Gastroesophageal sphincter (tissue), 4 donors: ENCODE results near the gene KASH5. TPM values are rescaled to one million over a fixed set of nuclear protein-coding genes. Genes with fewer than 3 reads are reported as not detected.
A peak's percentile ranks its signal among the peaks of the same experiment; 100 is the strongest.

ENCODE experiments used
- ATAC-seq: fragments of 150-250 bp; one replicate; pipeline ENCODE4 v1.9.1; 2016; ENCODE audit warnings: mild to moderate bottlenecking, moderate library complexity
- H3K27ac ChIP-seq, 4 donors: fragments of 200-600 bp; sonication (generic) in 3 of 4; 1 replicate in 3 of 4; 2 replicates in 1 of 4; pipeline ENCODE4 v1.5.1; 2016 to 2019
- H3K27me3 ChIP-seq: fragments of 200-600 bp; sonication (generic); one replicate; pipeline ENCODE4 v1.5.1; 2019
- H3K36me3 ChIP-seq, 2 donors: fragments of 200-600 bp; sonication (generic); one replicate each; pipeline ENCODE4 v1.5.1; 2019; ENCODE audit warnings: control low read depth in 1 of 2
- H3K4me1 ChIP-seq, 3 donors: fragments of 200-600 bp; sonication (generic); 1 replicate in 2 of 3; 2 replicates in 1 of 3; pipeline ENCODE4 v1.5.1; 2016 to 2019; ENCODE audit warnings: control low read depth in 2 of 3
- H3K4me3 ChIP-seq, 2 donors: fragments of 200-600 bp; sonication (generic); one replicate each; pipeline ENCODE4 v1.5.1; 2019; ENCODE audit warnings: mild to moderate bottlenecking in 1 of 2, moderate library complexity in 1 of 2
- H3K9me3 ChIP-seq, 3 donors: fragments of 200-600 bp; sonication (generic); one replicate each; pipeline ENCODE4 v1.5.1; 2017 to 2019; ENCODE audit warnings: control low read depth in 2 of 3
- EP300 ChIP-seq: sonication (generic); formaldehyde crosslinking; IDR thresholded peaks from one replicate; pipeline ENCODE4 v1.6.1; 2017; ENCODE audit warnings: antibody characterized with exemption, mild to moderate bottlenecking
- POLR2A ChIP-seq, 2 donors: fragments of 450-650 bp; IDR thresholded peaks; one replicate each; pipeline ENCODE4 v1.6.1; 2017; ENCODE audit warnings: antibody characterized with exemption in 2 of 2, mild to moderate bottlenecking in 2 of 2, moderate library complexity in 1 of 2
- POLR2AphosphoS5 ChIP-seq: sonication (generic); formaldehyde crosslinking; IDR thresholded peaks from one replicate; pipeline ENCODE4 v1.6.1; 2017; ENCODE audit warnings: antibody characterized with exemption
- WGBS, 2 donors: methylation state at CpG; one replicate each; pipeline ENCODE4 v1.1.5; 2018; ENCODE audit warnings: low coverage in 1 of 2; 5-methylcytosine and 5-hydroxymethylcytosine counted together
- total RNA-seq, 4 donors: library from RNA; depleted of rRNA; stranded (reverse); fragments of >200 nt; gene quantifications; one replicate each; pipeline ENCODE4 v1.1.0, GENCODE V29; 2016
- TF ChIP-seq, protein P1 (sequence below), 4 experiments: fragments of 200-600 bp in 2 of 4; fragments of 450-650 bp in 2 of 4; sonication (generic) in 1 of 4; IDR thresholded peaks; one replicate each; pipeline ENCODE4 v1.5.1; 2017 to 2019; ENCODE audit warnings: antibody characterized with exemption in 4 of 4, mild to moderate bottlenecking in 2 of 4, moderate library complexity in 2 of 4

The KASH5 gene, protein sequence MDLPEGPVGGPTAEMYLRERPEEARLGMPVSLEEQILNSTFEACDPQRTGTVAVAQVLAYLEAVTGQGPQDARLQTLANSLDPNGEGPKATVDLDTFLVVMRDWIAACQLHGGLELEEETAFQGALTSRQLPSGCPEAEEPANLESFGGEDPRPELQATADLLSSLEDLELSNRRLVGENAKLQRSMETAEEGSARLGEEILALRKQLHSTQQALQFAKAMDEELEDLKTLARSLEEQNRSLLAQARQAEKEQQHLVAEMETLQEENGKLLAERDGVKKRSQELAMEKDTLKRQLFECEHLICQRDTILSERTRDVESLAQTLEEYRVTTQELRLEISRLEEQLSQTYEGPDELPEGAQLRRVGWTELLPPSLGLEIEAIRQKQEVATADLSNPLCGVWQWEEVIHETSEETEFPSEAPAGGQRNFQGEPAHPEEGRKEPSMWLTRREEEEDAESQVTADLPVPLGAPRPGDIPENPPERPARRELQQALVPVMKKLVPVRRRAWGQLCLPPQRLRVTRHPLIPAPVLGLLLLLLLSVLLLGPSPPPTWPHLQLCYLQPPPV
- total RNA-seq = not detected

DNA sequence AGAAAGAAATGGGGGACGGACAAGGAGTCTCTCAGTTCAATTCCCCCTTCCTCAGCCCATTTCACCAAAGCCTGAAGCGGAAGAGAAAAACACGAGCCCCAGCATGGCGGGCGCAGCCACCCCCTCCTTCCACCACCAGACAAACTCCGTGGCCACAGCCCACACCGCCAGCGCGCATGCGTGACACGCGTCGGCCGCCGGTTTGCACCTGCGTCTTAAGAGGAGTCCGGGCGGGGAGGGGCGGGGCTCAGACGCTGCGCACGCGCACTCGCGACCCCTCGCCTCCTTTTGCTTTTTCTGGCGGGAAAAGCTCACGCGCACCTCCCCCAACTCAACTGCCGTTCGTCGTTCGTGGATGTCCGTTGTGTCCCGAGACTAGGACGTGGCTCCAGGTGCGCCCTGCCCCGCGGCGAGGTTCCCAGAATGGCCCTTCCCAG, at the start of gene KASH5:
Gene KASH5 (plus strand): TSS at position 314 of the 437 bp plus-strand sequence. CDS start 2,635 bp downstream, outside the sequence.
- Histone ChIP-seq H3K4me1 (no peaks in the 10 kb centered on the region), H3K36me3 (no peaks in the 10 kb centered on the region), H3K27me3 (peaks cover 52% of the 10 kb centered on the region), H3K4me3 (peak within 1 kb of the TSS in 1 of 2 donors; percentile 23), H3K27ac (no peak within 1 kb of the TSS), H3K9me3 (peaks cover 0 to 3% (median 0%) of the 10 kb centered on the region in 3 donors)
- peak; percentile 74 for ATAC-seq
- TF ChIP-seq POLR2A (IDR thresholded peaks at IDR 0.05) (no peak), EP300 (no peak), POLR2AphosphoS5 (no peak)
- TF ChIP-seq, protein P1, sequence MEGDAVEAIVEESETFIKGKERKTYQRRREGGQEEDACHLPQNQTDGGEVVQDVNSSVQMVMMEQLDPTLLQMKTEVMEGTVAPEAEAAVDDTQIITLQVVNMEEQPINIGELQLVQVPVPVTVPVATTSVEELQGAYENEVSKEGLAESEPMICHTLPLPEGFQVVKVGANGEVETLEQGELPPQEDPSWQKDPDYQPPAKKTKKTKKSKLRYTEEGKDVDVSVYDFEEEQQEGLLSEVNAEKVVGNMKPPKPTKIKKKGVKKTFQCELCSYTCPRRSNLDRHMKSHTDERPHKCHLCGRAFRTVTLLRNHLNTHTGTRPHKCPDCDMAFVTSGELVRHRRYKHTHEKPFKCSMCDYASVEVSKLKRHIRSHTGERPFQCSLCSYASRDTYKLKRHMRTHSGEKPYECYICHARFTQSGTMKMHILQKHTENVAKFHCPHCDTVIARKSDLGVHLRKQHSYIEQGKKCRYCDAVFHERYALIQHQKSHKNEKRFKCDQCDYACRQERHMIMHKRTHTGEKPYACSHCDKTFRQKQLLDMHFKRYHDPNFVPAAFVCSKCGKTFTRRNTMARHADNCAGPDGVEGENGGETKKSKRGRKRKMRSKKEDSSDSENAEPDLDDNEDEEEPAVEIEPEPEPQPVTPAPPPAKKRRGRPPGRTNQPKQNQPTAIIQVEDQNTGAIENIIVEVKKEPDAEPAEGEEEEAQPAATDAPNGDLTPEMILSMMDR (IDR thresholded peaks at IDR 0.05) = no peak
- 17% methylated on average over 8 of the region's 40 CpGs; no CpG with 5 or more reads in 1 of the 2 donors for WGBS, 2 donors

DNA sequence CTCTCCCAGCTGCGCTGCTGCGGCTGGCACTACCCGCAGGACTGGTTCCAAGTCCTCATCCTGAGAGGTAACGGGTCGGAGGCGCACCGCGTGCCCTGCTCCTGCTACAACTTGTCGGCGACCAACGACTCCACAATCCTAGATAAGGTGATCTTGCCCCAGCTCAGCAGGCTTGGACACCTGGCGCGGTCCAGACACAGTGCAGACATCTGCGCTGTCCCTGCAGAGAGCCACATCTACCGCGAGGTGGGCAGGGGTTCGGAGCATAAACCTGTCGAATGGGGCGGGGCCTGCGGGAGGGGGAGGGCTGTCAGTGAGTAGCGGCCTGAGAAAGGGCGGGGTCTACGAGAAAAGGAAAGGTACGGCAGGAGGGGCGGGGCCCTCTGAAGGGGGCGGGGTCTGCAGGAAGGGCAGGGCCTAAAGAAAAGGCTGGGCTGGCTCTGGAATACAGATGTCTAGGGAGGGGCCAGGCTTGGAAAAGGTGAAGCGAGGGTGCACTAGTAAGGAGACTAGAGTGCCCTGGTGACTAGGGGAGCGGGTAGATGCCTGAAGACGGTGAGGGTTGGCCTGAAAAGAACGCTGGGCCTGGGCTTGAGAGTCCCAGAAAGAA, 49.3 kb upstream of the KASH5 start:
- Histone ChIP-seq H3K4me3 (peak overlapping the region; percentile 6 to 54), H3K4me1 (peaks cover 0 to 37% (median 23%) of the 10 kb centered on the region in 3 donors), H3K27ac (peak overlapping the region in 3 of 4 donors; percentile 84 to 96 (median 89)), H3K9me3 (no peaks in the 10 kb centered on the region), H3K27me3 (no peaks in the 10 kb centered on the region), H3K36me3 (peaks cover 0 to 31% of the 10 kb centered on the region in 2 donors)
- 0 to 2% methylated on average over 5 to 17 of the region's 30 CpGs for WGBS, 2 donors
- no peak for TF ChIP-seq POLR2A (IDR thresholded peaks at IDR 0.05)
- TF ChIP-seq EP300 = no peak
- TF ChIP-seq POLR2AphosphoS5 = peak; percentile 24
- TF ChIP-seq, protein P1 (IDR thresholded peaks at IDR 0.05) = peak in 1 of 4 experiments; percentile 18
- ATAC-seq = peak; percentile 61

DNA sequence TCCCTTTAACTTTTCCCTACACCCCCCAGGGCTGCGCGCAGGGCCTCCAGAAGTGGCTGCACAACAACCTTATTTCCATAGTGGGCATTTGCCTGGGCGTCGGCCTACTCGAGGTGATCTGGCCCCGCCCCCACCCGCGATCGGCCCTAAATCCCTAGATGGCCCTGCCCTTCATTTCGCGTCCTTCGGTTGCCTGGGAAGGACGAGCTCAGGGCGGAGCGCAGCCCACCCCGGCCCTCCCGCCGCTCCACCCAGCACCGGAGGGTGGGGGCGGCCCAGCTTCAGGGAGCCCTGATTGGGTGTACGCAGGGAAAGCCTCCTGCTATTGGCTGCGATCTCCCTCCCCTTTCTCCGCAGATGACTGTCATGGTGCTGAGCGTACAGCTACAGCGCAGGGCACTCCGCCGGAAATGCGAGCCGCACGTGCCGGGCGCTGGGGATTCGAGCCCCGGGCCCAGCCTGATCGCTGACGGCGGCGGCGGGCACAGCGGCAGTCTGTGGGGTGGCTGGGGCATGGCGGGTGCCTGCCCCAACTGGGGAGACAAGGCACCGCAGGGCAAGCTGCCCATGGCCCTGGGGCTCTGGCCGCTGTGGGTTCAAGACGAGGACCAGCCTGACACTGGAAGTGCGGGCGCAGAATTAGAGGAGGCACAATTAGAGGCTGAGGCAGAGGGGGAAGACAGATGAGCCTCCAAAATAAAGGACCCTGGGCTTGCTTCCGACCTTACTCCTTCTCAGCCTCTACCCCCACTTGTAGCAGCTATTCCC, 48.6 kb upstream of the KASH5 start:
- no peaks in the 10 kb centered on the region for H3K27me3 ChIP-seq
- TF ChIP-seq POLR2A (IDR thresholded peaks at IDR 0.05) = peak; percentile 23 to 64
- TF ChIP-seq, protein P1 (IDR thresholded peaks at IDR 0.05) = peak in 1 of 4 experiments; percentile 1
- TF ChIP-seq EP300 = no peak
- peak; percentile 88 for TF ChIP-seq POLR2AphosphoS5
- H3K9me3 ChIP-seq = no peaks in the 10 kb centered on the region
- 13 to 14% methylated on average over 3 to 4 of the region's 47 CpGs for WGBS, 2 donors
- H3K27ac ChIP-seq = peak overlapping the region; percentile 49 to 96 (median 86)
- H3K4me3 ChIP-seq = peak overlapping the region; percentile 15 to 54
- peak; percentile 95 for ATAC-seq
- peaks cover 0 to 38% of the 10 kb centered on the region in 2 donors for H3K36me3 ChIP-seq
- H3K4me1 ChIP-seq = peaks cover 0 to 37% (median 23%) of the 10 kb centered on the region in 3 donors

DNA sequence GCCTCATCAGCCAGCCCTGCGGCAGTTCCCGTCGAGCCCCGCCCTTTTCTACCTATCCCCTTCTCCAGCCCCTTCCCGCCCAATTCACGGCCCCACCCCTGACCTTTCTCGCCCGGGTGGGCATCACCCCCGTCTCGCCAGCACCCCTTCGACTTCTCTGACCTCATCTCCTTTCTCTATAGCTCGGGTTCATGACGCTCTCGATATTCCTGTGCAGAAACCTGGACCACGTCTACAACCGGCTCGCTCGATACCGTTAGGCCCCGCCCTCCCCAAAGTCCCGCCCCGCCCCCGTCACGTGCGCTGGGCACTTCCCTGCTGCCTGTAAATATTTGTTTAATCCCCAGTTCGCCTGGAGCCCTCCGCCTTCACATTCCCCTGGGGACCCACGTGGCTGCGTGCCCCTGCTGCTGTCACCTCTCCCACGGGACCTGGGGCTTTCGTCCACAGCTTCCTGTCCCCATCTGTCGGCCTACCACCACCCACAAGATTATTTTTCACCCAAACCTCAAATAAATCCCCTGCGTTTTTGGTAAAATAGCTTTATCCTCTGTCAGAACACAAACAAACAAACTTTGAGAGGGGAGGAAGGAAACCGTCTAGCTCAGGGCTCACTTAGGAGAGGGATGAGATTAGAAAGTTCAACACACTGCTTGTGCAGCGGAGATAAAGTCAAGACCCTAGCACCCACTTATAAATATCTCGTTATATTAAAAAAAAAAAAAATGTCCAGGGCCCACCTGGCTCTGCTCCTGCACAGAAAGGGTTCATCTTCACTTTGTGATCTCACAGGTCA, 47.8 kb upstream of the KASH5 start:
- no peak for TF ChIP-seq POLR2AphosphoS5
- TF ChIP-seq, protein P1 (IDR thresholded peaks at IDR 0.05) = no peak
- no peak for TF ChIP-seq EP300
- TF ChIP-seq POLR2A (IDR thresholded peaks at IDR 0.05) = no peak
- Histone ChIP-seq H3K27ac (peak overlapping the region; percentile 49 to 96 (median 86)), H3K4me1 (peaks cover 0 to 37% (median 23%) of the 10 kb centered on the region in 3 donors), H3K4me3 (peak overlapping the region; percentile 15 to 54), H3K27me3 (no peaks in the 10 kb centered on the region), H3K36me3 (peaks cover 0 to 46% of the 10 kb centered on the region in 2 donors), H3K9me3 (no peaks in the 10 kb centered on the region)
- ATAC-seq = peak; percentile 45
- WGBS, 2 donors = 18 to 31% methylated on average over 28 to 33 of the region's 36 CpGs
